ENCODE measurements around the gene TMCC1. TPM values are rescaled to one million over a fixed set of nuclear protein-coding genes. Genes with fewer than 3 reads are reported as not detected.

TMCC1 gene
- total and polyA plus RNA-seq, 10 of the 15 experiments (the other 5 are each of a cell fraction or from before 2014, with no cell fraction given), result 2.3 to 21.1 (median 8.4) TPM

DNA sequence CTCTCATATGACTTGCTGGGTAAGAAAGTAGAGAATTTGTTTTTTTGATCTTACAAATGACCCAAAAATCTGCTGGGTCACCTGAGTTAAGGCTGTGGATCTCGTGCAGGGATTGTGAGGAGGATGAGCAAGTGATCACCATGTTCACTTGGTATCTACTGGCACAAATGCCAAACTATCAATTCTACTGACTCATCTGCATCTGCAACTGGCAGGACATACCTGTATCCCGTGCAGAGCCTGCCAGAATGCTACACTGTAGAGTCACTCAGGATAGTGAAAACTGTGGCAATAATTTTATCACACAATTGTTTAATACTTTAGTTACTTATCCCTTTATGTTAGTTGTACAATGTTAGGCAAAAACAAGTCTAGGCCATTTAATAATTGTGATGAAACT lies 157.4 kb downstream of the TMCC1 start (continued):
- TF ChIP-seq, protein P1, sequence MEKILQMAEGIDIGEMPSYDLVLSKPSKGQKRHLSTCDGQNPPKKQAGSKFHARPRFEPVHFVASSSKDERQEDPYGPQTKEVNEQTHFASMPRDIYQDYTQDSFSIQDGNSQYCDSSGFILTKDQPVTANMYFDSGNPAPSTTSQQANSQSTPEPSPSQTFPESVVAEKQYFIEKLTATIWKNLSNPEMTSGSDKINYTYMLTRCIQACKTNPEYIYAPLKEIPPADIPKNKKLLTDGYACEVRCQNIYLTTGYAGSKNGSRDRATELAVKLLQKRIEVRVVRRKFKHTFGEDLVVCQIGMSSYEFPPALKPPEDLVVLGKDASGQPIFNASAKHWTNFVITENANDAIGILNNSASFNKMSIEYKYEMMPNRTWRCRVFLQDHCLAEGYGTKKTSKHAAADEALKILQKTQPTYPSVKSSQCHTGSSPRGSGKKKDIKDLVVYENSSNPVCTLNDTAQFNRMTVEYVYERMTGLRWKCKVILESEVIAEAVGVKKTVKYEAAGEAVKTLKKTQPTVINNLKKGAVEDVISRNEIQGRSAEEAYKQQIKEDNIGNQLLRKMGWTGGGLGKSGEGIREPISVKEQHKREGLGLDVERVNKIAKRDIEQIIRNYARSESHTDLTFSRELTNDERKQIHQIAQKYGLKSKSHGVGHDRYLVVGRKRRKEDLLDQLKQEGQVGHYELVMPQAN (conservative IDR thresholded peaks at IDR 0.05), result no peak
- TF ChIP-seq, protein P2, sequence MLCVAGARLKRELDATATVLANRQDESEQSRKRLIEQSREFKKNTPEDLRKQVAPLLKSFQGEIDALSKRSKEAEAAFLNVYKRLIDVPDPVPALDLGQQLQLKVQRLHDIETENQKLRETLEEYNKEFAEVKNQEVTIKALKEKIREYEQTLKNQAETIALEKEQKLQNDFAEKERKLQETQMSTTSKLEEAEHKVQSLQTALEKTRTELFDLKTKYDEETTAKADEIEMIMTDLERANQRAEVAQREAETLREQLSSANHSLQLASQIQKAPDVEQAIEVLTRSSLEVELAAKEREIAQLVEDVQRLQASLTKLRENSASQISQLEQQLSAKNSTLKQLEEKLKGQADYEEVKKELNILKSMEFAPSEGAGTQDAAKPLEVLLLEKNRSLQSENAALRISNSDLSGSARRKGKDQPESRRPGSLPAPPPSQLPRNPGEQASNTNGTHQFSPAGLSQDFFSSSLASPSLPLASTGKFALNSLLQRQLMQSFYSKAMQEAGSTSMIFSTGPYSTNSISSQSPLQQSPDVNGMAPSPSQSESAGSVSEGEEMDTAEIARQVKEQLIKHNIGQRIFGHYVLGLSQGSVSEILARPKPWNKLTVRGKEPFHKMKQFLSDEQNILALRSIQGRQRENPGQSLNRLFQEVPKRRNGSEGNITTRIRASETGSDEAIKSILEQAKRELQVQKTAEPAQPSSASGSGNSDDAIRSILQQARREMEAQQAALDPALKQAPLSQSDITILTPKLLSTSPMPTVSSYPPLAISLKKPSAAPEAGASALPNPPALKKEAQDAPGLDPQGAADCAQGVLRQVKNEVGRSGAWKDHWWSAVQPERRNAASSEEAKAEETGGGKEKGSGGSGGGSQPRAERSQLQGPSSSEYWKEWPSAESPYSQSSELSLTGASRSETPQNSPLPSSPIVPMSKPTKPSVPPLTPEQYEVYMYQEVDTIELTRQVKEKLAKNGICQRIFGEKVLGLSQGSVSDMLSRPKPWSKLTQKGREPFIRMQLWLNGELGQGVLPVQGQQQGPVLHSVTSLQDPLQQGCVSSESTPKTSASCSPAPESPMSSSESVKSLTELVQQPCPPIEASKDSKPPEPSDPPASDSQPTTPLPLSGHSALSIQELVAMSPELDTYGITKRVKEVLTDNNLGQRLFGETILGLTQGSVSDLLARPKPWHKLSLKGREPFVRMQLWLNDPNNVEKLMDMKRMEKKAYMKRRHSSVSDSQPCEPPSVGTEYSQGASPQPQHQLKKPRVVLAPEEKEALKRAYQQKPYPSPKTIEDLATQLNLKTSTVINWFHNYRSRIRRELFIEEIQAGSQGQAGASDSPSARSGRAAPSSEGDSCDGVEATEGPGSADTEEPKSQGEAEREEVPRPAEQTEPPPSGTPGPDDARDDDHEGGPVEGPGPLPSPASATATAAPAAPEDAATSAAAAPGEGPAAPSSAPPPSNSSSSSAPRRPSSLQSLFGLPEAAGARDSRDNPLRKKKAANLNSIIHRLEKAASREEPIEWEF (IDR thresholded peaks at IDR 0.05; ENCODE audit: insufficient replicate concordance, low read depth, low read length), result no peak
- TF ChIP-seq KDM1A (IDR thresholded peaks at IDR 0.05; ENCODE audit: borderline replicate concordance) (no peak), YY1 (IDR thresholded peaks at IDR 0.05; ENCODE audit: low read depth, low read length) (no peak), ZBED1 (IDR thresholded peaks at IDR 0.05; ENCODE audit: borderline replicate concordance) (no peak)

DNA sequence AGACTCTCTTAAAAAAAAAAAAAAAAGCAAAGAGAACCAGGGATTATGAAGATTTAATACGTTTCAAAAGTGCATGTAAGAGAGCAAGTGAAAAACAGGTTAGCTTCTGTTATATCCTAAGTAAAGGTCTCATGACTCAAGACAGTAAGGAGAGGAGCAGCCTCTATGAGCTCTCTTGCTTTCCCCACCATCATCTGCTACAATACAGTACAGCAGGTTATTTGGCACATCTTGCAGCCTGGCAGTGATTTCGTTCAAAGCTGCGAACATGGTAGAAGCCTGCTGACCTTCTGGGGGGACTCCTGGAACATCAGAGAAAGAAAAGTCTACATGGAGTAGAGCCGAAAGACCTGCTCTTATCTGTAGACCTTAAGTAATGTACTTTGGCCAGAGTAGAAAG lies 157.9 kb downstream of the TMCC1 start:
- no peak overlapping the region for H3K27ac ChIP-seq (ENCODE audit: control insufficient read depth, insufficient read depth)
- H3K9me3 ChIP-seq (replicated peaks; ENCODE audit: control insufficient read depth, insufficient read depth, low read length), result no peaks in the 10 kb centered on the region
- ATAC-seq, result no peak
- no peaks in the 10 kb centered on the region for H3K79me2 ChIP-seq (ENCODE audit: control insufficient read depth, insufficient read depth, low read length)
- no peak for FAIRE-seq
- no peak overlapping the region for H3K9ac ChIP-seq (ENCODE audit: control insufficient read depth, insufficient read depth, low read length)
- DNase-seq (ENCODE audit: low read depth, low spot score), result no peak
- ChIA-PET CTCF (interaction anchor here (0.7 kb wide), 1 partner anchor 9 kb away, joined by 3 read pairs; no protein-coding TSS in a partner anchor), POLR2A (no interaction called here), RAD21 (ENCODE audit: unreplicated experiment) (interaction anchor here (1.2 kb wide), 1 partner anchor 352 kb away, joined by 3 read pairs; no protein-coding TSS in a partner anchor), SMC1A (ENCODE audit: uncharacterized antibody, unreplicated experiment) (no interaction called here)
- TF ChIP-seq, protein P3, sequence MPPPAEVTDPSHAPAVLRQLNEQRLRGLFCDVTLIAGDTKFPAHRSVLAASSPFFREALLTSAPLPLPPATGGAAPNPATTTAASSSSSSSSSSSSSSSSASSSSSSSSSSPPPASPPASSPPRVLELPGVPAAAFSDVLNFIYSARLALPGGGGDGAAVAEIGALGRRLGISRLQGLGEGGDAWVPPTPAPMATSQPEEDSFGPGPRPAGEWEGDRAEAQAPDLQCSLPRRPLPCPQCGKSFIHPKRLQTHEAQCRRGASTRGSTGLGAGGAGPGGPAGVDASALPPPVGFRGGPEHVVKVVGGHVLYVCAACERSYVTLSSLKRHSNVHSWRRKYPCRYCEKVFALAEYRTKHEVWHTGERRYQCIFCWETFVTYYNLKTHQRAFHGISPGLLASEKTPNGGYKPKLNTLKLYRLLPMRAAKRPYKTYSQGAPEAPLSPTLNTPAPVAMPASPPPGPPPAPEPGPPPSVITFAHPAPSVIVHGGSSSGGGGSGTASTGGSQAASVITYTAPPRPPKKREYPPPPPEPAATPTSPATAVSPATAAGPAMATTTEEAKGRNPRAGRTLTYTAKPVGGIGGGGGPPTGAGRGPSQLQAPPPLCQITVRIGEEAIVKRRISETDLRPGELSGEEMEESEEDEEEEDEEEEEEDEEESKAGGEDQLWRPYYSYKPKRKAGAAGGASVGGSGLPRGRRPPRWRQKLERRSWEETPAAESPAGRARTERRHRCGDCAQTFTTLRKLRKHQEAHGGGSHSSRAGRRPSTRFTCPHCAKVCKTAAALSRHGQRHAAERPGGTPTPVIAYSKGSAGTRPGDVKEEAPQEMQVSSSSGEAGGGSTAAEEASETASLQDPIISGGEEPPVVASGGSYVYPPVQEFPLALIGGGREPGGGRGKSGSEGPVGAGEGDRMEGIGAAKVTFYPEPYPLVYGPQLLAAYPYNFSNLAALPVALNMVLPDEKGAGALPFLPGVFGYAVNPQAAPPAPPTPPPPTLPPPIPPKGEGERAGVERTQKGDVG (CRISPR knock-in tag; IDR thresholded peaks at IDR 0.05), result no peak
- TF ChIP-seq MEF2B (IDR thresholded peaks at IDR 0.05; ENCODE audit: partially characterized antibody, poor library complexity, severe bottlenecking) (no peak), SIN3A (IDR thresholded peaks at IDR 0.05; ENCODE audit: low read depth, low read length) (no peak)
- TF ChIP-seq, protein P4, sequence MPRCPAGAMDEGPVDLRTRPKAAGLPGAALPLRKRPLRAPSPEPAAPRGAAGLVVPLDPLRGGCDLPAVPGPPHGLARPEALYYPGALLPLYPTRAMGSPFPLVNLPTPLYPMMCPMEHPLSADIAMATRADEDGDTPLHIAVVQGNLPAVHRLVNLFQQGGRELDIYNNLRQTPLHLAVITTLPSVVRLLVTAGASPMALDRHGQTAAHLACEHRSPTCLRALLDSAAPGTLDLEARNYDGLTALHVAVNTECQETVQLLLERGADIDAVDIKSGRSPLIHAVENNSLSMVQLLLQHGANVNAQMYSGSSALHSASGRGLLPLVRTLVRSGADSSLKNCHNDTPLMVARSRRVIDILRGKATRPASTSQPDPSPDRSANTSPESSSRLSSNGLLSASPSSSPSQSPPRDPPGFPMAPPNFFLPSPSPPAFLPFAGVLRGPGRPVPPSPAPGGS (IDR thresholded peaks at IDR 0.05; ENCODE audit: borderline replicate concordance, insufficient read depth, low read depth, low read length, poor library complexity, severe bottlenecking), result no peak
- no peak overlapping the region for H3K4me3 ChIP-seq
- WGBS (ENCODE audit: insufficient coverage, insufficient replicate concordance, low lambda C conversion rate, missing lambda C conversion rate), result 99% methylated on average over 4 of the region's 4 CpGs
- intact Hi-C loops (cut with micrococcal nuclease; ENCODE audit: unreplicated experiment) (no loop called here), in situ Hi-C loops (cut with MboI) (no loop called here)
- no peaks in the 10 kb centered on the region for H3K4me1 ChIP-seq (ENCODE audit: control insufficient read depth, insufficient read depth, low read length)
- no peaks in the 10 kb centered on the region for H3K27me3 ChIP-seq (replicated peaks in 1 of 2; ENCODE audit: control insufficient read depth in 2 of 2, insufficient read depth in 2 of 2, low read length in 1 of 2)
- H2AFZ ChIP-seq (ENCODE audit: control insufficient read depth, low read depth, low read length), result no peak overlapping the region
- BruUV-seq (replicated peaks), result no TSS peak
- H3K4me2 ChIP-seq (ENCODE audit: control insufficient read depth, insufficient read depth), result no peak overlapping the region
- no peaks in the 10 kb centered on the region for H3K36me3 ChIP-seq (ENCODE audit: control insufficient read depth in 2 of 2, insufficient read depth in 2 of 2, low read length in 1 of 2)
- no peaks in the 10 kb centered on the region for H4K20me1 ChIP-seq (ENCODE audit: control insufficient read depth, insufficient read depth)

Measured in GM12878 (cell line).